Endothelial cell of umbilical vein (primary cell): Measurements from ENCODE around the gene CNTNAP2.

Experiments
- CTCF ChIP-seq, 2 donors: IDR thresholded peaks; 1 replicate in 1 of 2; 2 replicates in 1 of 2; pipeline ENCODE4 v1.5.1; 2011; ENCODE audit warnings: low read length in 2 of 2, mild to moderate bottlenecking in 2 of 2, moderate library complexity in 2 of 2, control low read depth in 1 of 2, inconsistent platforms in 1 of 2, low read depth in 1 of 2; ENCODE audit not compliant: insufficient read depth in 1 of 2; ENCODE audit errors: extremely low read depth in 1 of 2
- EZH2 ChIP-seq: IDR thresholded peaks from 2 replicates; pipeline ENCODE4 v1.6.1; 2012; ENCODE audit warnings: borderline replicate concordance, low read depth, mild to moderate bottlenecking, moderate library complexity, low read length, inconsistent platforms; ENCODE audit not compliant: severe bottlenecking
- FOS ChIP-seq: IDR thresholded peaks from 2 replicates; pipeline ENCODE4 v1.6.1; 2011; ENCODE audit warnings: mild to moderate bottlenecking, low read length, moderate library complexity, borderline replicate concordance; ENCODE audit not compliant: insufficient read depth
- GATA2 ChIP-seq: IDR thresholded peaks from 2 replicates; pipeline ENCODE4 v1.7.0; 2011; ENCODE audit warnings: low read depth, mild to moderate bottlenecking, moderate library complexity, mixed read lengths, low read length; ENCODE audit not compliant: insufficient read length, insufficient read depth
- JUN ChIP-seq: IDR thresholded peaks from 2 replicates; pipeline ENCODE4 v1.6.1; 2011; ENCODE audit warnings: borderline replicate concordance, low read depth; ENCODE audit not compliant: insufficient read length, insufficient read depth
- MAX ChIP-seq: IDR thresholded peaks from 2 replicates; pipeline ENCODE4 v1.6.1; 2011; ENCODE audit not compliant: insufficient read depth, insufficient read length
- MYC ChIP-seq: IDR thresholded peaks from one replicate; pipeline ENCODE4 v1.6.1; 2011; ENCODE audit warnings: mild to moderate bottlenecking, low read depth, low read length
- POLR2A ChIP-seq: IDR thresholded peaks from 2 replicates; pipeline ENCODE4 v1.6.1; 2012; ENCODE audit warnings: low read depth, mild to moderate bottlenecking, control low read depth, low read length
- POLR2AphosphoS5 ChIP-seq: IDR thresholded peaks from 2 replicates; pipeline ENCODE4 v1.6.1; 2012; ENCODE audit warnings: low read depth, mild to moderate bottlenecking, control low read depth, low read length, moderate library complexity; ENCODE audit not compliant: insufficient read depth

- TF ChIP-seq POLR2AphosphoS5 (no peak), POLR2A (no peak), CTCF (IDR thresholded peaks at IDR 0.05; ENCODE audit: extremely low read depth in 1 of 2, insufficient read depth in 1 of 2, low read depth in 1 of 2, low read length in 2 of 2) (no peak), JUN (no peak), EZH2 (no peak), MAX (no peak), MYC (no peak), GATA2 (no peak), FOS (no peak)
Observed at GRCh38 chr7:148050492-148051158, 1934.0 kb downstream of the CNTNAP2 start.
